ENCODE data around the gene RXRG.

DNA sequence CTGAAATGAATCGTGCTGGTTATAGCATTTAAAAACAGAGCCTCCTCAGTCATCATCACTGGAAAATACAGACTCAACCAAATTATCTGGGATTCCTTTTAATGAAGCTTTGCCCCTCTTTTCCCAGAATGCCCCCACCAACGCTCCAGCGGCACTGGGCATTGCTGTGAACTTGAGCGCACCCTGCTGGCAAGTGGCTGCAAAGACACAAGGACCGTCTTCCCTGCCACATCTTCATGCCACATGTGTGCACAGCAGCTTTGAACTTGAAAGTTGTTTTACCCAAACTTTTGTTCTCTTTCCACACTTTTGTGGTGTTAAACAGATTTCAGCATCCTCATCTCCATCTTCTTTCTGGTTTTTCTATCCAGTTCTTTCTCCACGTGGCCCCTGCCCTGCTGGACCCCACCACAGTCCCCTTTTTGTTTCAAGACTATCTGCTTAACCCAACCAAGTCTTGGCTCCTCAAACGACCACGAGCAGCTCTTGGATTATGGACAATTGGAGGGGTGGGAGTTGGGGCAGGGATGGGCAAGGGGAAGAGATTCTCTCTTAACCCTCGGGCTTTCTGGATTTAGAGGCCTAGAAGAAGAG lies 75.6 kb downstream of the RXRG start:
- TF ChIP-seq, protein P1, sequence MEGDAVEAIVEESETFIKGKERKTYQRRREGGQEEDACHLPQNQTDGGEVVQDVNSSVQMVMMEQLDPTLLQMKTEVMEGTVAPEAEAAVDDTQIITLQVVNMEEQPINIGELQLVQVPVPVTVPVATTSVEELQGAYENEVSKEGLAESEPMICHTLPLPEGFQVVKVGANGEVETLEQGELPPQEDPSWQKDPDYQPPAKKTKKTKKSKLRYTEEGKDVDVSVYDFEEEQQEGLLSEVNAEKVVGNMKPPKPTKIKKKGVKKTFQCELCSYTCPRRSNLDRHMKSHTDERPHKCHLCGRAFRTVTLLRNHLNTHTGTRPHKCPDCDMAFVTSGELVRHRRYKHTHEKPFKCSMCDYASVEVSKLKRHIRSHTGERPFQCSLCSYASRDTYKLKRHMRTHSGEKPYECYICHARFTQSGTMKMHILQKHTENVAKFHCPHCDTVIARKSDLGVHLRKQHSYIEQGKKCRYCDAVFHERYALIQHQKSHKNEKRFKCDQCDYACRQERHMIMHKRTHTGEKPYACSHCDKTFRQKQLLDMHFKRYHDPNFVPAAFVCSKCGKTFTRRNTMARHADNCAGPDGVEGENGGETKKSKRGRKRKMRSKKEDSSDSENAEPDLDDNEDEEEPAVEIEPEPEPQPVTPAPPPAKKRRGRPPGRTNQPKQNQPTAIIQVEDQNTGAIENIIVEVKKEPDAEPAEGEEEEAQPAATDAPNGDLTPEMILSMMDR (IDR thresholded peaks at IDR 0.05), result peak; percentile 87
- TF ChIP-seq EZH2 (IDR thresholded peaks at IDR 0.05; ENCODE audit: borderline replicate concordance, insufficient read depth, low read depth, low read length, poor library complexity, severe bottlenecking), result no peak

Measured in B cell (primary cell).